ENCODE data around the gene SPNS2. TPM values are rescaled to one million over a fixed set of nuclear protein-coding genes. Genes with fewer than 3 reads are reported as not detected.

Gene SPNS2
- total RNA-seq, 1 experiment from 2014 or later, result 0.08 TPM

DNA sequence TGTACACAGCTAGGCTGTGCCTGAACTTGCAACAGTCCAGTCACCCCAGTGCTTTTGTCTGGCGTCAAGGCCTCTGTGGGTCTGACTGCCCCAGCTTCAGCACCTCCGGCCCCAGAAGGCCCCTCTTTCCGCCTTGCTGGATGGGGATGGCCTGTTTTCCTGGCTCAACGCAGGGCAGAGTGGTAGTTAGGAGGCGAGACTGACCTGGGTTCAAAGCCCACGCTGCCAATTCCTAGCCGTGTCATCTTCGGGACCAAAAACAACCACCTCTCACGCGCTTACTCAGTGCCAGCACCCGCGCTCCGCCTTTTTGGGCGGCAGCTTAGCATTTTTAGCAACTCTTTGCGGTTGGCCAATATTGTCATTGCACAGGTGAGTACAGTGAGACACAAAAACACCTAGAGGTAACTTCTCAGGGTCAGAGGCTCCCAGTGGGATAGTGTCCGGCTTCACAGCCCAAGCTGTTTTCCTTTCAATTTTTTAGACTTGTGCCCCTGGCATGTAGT is 51.9 kb downstream of the SPNS2 start:
- Histone ChIP-seq H3K36me3 (peaks cover 7% of the 10 kb centered on the region), H3K27me3 (no peaks in the 10 kb centered on the region), H3K4me1 (no peaks in the 10 kb centered on the region), H3K27ac (no peak overlapping the region), H3K4me3 (no peak overlapping the region), H3K9me3 (replicated peaks) (no peaks in the 10 kb centered on the region)
- DNase-seq, result no peak

- H3K27me3 ChIP-seq, result no peaks in the 10 kb centered on the region
- no peak overlapping the region for H3K27ac ChIP-seq
- peaks cover 7% of the 10 kb centered on the region for H3K36me3 ChIP-seq
- DNase-seq, result no peak
- no peaks in the 10 kb centered on the region for H3K9me3 ChIP-seq (replicated peaks)
- no peaks in the 10 kb centered on the region for H3K4me1 ChIP-seq
- no peak overlapping the region for H3K4me3 ChIP-seq
Measured at GRCh38 chr17:4551141-4551540, 52.5 kb downstream of the SPNS2 start.

- Histone ChIP-seq H3K36me3 (peaks cover 7% of the 10 kb centered on the region), H3K27ac (no peak overlapping the region), H3K4me1 (no peaks in the 10 kb centered on the region), H3K27me3 (no peaks in the 10 kb centered on the region), H3K4me3 (no peak overlapping the region), H3K9me3 (replicated peaks) (no peaks in the 10 kb centered on the region)
- DNase-seq, result no peak
Measured at GRCh38 chr17:4551796-4552525, 53.3 kb downstream of the SPNS2 start.

DNA sequence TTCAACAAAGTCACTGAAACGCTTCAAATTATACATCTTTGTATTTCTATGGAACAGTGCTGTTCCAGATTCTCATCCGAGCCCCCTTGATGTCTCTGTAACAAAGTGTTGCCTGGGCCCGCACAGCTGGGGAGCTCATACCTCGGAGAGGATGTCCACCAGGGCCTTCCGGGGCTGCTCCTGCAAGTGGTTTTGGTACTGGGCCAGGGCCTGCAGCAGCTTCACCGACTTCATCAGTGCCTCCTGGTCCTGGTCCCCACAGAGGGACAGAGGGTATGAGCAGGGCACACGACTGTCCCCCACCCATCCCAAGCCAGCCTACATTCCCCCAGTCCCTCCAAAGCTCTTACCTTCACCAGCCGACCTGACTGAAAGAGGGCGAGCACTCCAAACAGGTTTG is 55.0 kb downstream of the SPNS2 start:
- Histone ChIP-seq H3K27ac (no peak overlapping the region), H3K36me3 (peaks cover 7% of the 10 kb centered on the region)

GRCh38 chr17:4554441-4554996 is 55.8 kb downstream of the SPNS2 start:
- Histone ChIP-seq H3K36me3 (peaks cover 7% of the 10 kb centered on the region; the same call in 1 of the 2 replicates), H3K9me3 (replicated peaks) (no peaks in the 10 kb centered on the region), H3K4me1 (no peaks in the 10 kb centered on the region), H3K27ac (no peak overlapping the region; the same call in 1 of the 2 replicates), H3K4me3 (peak overlapping the region; percentile 72), H3K27me3 (no peaks in the 10 kb centered on the region)
- DNase-seq, result no peak

More for the DNA sequence above, 55.0 kb downstream of the SPNS2 start:
- Histone ChIP-seq H3K9me3 (replicated peaks) (no peaks in the 10 kb centered on the region), H3K27me3 (no peaks in the 10 kb centered on the region), H3K4me1 (no peaks in the 10 kb centered on the region), H3K4me3 (no peak overlapping the region)
- no peak for DNase-seq

- Histone ChIP-seq H3K27me3 (no peaks in the 10 kb centered on the region), H3K9me3 (replicated peaks) (no peaks in the 10 kb centered on the region), H3K27ac (peak within 1 kb of the TSS; percentile 39; the same call in 1 of the 2 replicates), H3K4me3 (peak within 1 kb of the TSS; percentile 72), H3K4me1 (no peaks in the 10 kb centered on the region), H3K36me3 (peaks cover 7% of the 10 kb centered on the region; the same call in 1 of the 2 replicates)
- DNase-seq, result peak; percentile 93
Measured at GRCh38 chr17:4554997-4555799, 56.5 kb downstream of the SPNS2 start, which contains the start of gene MYBBP1A. TSS of gene MYBBP1A (minus strand) at chr17:4555384. CDS start at chr17:4555324, 60 bp downstream.

- no peaks in the 10 kb centered on the region for H3K27me3 ChIP-seq
- peaks cover 3% of the 10 kb centered on the region; the same call in 1 of the 2 replicates for H3K36me3 ChIP-seq
- H3K4me3 ChIP-seq, result peak overlapping the region; percentile 72
- no peak for DNase-seq
- no peaks in the 10 kb centered on the region for H3K4me1 ChIP-seq
- no peaks in the 10 kb centered on the region for H3K9me3 ChIP-seq (replicated peaks)
- H3K27ac ChIP-seq, result peak overlapping the region; percentile 39; the same call in 1 of the 2 replicates
Measured at GRCh38 chr17:4555873-4556759, 57.4 kb downstream of the SPNS2 start.

- H3K9me3 ChIP-seq (replicated peaks), result no peaks in the 10 kb centered on the region
- peaks cover 2% of the 10 kb centered on the region; the same call in 1 of the 2 replicates for H3K36me3 ChIP-seq
- H3K27me3 ChIP-seq, result no peaks in the 10 kb centered on the region
- no peaks in the 10 kb centered on the region for H3K4me1 ChIP-seq
- no peak for DNase-seq
- no peak overlapping the region for H3K27ac ChIP-seq
- no peak overlapping the region for H3K4me3 ChIP-seq
Measured at GRCh38 chr17:4556996-4557395, 58.3 kb downstream of the SPNS2 start.

DNA sequence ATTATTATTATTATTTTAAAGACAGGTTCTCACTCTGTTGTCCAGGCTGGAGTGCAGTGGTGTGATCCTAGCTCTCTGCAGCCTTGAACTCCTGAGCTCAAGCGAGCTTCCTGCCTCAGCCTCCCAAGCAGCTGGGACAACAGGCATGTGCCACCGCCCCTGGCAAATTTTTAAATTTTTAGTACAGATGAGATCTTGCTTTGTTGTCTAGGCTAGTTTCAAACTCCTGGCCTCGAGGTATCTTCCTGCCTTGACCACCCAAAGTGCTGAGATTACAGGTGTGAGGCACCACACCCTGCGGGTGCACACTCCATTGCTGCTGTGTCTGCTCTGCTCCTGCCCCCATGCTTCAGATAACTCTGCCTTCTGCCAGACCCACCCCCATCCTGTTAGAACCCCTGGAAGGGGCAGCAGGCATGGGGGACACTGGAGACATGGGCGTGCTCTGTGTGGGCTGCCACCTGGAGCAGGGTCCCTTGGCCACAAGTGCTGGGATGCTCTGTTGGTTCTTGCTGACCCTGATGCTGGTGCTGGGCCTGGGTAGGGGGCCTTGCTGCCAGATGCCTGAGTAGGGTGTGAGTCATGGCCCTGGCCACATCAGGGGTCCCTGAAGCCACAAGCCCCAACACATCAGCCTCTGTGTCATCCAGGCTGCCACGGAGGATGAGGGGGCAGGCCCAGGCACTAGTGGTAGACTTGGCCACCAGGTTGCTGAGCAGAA is 59.1 kb downstream of the SPNS2 start:
- H3K9me3 ChIP-seq (replicated peaks), result no peaks in the 10 kb centered on the region
- H3K4me1 ChIP-seq, result no peaks in the 10 kb centered on the region
- DNase-seq, result no peak
- no peaks in the 10 kb centered on the region for H3K27me3 ChIP-seq
- H3K4me3 ChIP-seq, result no peak overlapping the region
- no peaks in the 10 kb centered on the region; the same call in 1 of the 2 replicates for H3K36me3 ChIP-seq
- no peak overlapping the region for H3K27ac ChIP-seq

- H3K36me3 ChIP-seq, result no peaks in the 10 kb centered on the region; the same call in 1 of the 2 replicates
- no peak overlapping the region for H3K27ac ChIP-seq
- H3K4me3 ChIP-seq, result no peak overlapping the region
- no peaks in the 10 kb centered on the region for H3K4me1 ChIP-seq
- H3K27me3 ChIP-seq, result no peaks in the 10 kb centered on the region
- no peaks in the 10 kb centered on the region for H3K9me3 ChIP-seq (replicated peaks)
- no peak for DNase-seq
Measured at GRCh38 chr17:4558347-4558971, 59.8 kb downstream of the SPNS2 start.

- Histone ChIP-seq H3K27me3 (no peaks in the 10 kb centered on the region), H3K36me3 (no peaks in the 10 kb centered on the region), H3K4me1 (no peaks in the 10 kb centered on the region), H3K27ac (no peak overlapping the region), H3K9me3 (replicated peaks) (no peaks in the 10 kb centered on the region), H3K4me3 (no peak overlapping the region)
- DNase-seq, result no peak
Measured at GRCh38 chr17:4559139-4559791, 60.6 kb downstream of the SPNS2 start.

DNA sequence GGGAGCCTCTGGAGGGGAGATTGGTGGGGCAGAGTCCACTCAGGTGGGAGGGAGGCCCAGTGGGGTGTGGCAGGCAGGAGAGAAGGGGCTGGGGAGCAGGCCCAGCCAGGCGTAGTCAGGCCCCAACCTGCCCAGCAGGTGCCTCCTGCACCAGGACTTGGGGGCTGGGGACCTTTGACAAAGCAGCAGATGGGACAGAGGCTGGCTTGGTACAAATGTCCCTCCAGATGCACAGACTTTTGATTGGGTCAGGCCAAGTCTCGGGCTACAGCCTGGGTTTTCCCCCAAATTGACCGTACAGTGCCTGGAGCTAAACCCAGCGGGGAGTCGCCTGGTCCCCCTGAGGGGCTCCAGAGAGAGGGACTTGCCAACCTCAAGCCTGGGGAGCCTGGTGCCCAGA is 61.3 kb downstream of the SPNS2 start:
- H3K4me1 ChIP-seq, result no peaks in the 10 kb centered on the region
- no peak overlapping the region for H3K27ac ChIP-seq
- H3K9me3 ChIP-seq (replicated peaks), result no peaks in the 10 kb centered on the region
- no peaks in the 10 kb centered on the region for H3K27me3 ChIP-seq
- no peak for DNase-seq
- no peaks in the 10 kb centered on the region for H3K36me3 ChIP-seq
- H3K4me3 ChIP-seq, result no peak overlapping the region

- Histone ChIP-seq H3K27ac (no peak within 1 kb of the TSS), H3K36me3 (no peaks in the 10 kb centered on the region), H3K9me3 (replicated peaks) (no peaks in the 10 kb centered on the region), H3K4me1 (no peaks in the 10 kb centered on the region), H3K4me3 (no peak within 1 kb of the TSS), H3K27me3 (no peaks in the 10 kb centered on the region)
- DNase-seq, result no peak
Measured at GRCh38 chr17:4560421-4560820, 61.7 kb downstream of the SPNS2 start, which contains the start of gene GGT6. TSS of gene GGT6 (minus strand) at chr17:4560577. CDS start at chr17:4560521, 56 bp downstream.
